NCI-H128 (cell line): Measurements from ENCODE around the gene MEF2B.

Experiments used
- DNase-seq: peaks from one replicate; lab custom pipeline; 2025; ENCODE audit not compliant: unreplicated experiment; lab: John Stamatoyannopoulos, UW

Gene MEF2B

GRCh38 chr19:19170053-19170872 lies at the start of gene MEF2B:
TSS of gene MEF2B (minus strand) at chr19:19170263. CDS start at chr19:19150735, 19,528 bp downstream.
- peak; percentile 70 for DNase-seq

GRCh38 chr19:19218911-19219310 lies 48.8 kb upstream of the MEF2B start:
- no peak for DNase-seq

GRCh38 chr19:19217099-19217498 lies 47.0 kb upstream of the MEF2B start:
- DNase-seq: no peak

- no peak for DNase-seq
Measured at GRCh38 chr19:19215792-19216191, 45.7 kb upstream of the MEF2B start.

GRCh38 chr19:19214892-19215291 lies 44.8 kb upstream of the MEF2B start:
- no peak for DNase-seq

- no peak for DNase-seq
Measured at GRCh38 chr19:19214159-19214490, 44.1 kb upstream of the MEF2B start.

GRCh38 chr19:19213426-19214158 lies 43.5 kb upstream of the MEF2B start:
- DNase-seq: no peak

- no peak for DNase-seq
Measured at GRCh38 chr19:19212916-19213315, 42.9 kb upstream of the MEF2B start.

GRCh38 chr19:19211499-19212420 lies 41.7 kb upstream of the MEF2B start, which contains the start of gene NCAN:
TSS of gene NCAN (plus strand) at chr19:19211958. CDS start at chr19:19216954, 4,996 bp downstream.
- DNase-seq: no peak

- no peak for DNase-seq
Measured at GRCh38 chr19:19209372-19209771, 39.3 kb upstream of the MEF2B start.

GRCh38 chr19:19207637-19208572 lies 37.8 kb upstream of the MEF2B start:
- no peak for DNase-seq

GRCh38 chr19:19206938-19207337 lies 36.9 kb upstream of the MEF2B start:
- no peak for DNase-seq

- DNase-seq: no peak
Measured at GRCh38 chr19:19205416-19206410, 35.6 kb upstream of the MEF2B start.

- DNase-seq: no peak
Measured at GRCh38 chr19:19204181-19204580, 34.1 kb upstream of the MEF2B start.

- peak; percentile 67 for DNase-seq
Measured at GRCh38 chr19:19203012-19203856, 33.2 kb upstream of the MEF2B start, which contains the start of gene NR2C2AP. TSS of gene NR2C2AP (minus strand) at chr19:19203414. CDS start at chr19:19203060, 354 bp downstream.

GRCh38 chr19:19202707-19203011 lies 32.6 kb upstream of the MEF2B start:
- no peak for DNase-seq

- no peak for DNase-seq
Measured at GRCh38 chr19:19201697-19202630, 31.9 kb upstream of the MEF2B start.
